ENCODE measurements around the gene SMIM44. TPM values are rescaled to one million over a fixed set of nuclear protein-coding genes. Genes with fewer than 3 reads are reported as not detected.

The SMIM44 gene
- total RNA-seq, 1 experiment from 2014 or later, result not detected

DNA sequence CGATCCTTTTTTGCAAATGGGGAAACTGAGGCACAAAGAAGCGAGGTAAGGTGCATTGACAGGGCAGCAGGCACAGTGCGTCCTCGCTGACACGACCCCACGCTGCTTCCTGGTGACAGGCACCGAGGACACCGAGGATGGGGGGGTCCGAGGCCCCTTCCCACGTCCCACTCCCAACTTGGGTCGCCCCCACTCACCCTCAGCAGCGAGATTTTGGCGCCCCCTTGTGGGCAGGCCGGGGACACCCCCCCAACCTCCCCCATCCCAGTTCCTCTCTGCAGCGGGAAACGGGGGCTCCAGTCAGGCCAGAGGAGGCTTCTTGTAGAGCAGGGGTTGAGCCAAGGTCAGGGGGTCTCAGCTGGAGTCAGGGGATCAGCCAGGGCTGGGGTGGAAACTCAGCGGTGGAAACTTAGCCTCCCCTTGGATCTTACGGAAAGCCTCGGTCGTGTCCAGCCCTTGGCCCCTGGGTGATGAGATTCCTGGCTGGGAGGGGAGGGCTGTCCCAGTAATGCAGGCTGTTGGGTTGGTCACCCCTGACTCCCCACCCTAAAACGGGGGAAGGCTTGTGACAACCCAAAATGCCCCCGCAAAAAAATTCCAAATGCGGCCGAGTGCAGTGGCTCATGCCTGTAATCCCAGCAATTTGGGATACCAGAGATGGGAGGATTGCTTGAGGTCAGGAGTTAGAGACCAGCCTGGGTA lies 11.1 kb downstream of the SMIM44 start:
- Histone ChIP-seq H3K4me2 (ENCODE audit: insufficient read depth, insufficient read length, low read length) (no peak overlapping the region), H3K14ac (ENCODE audit: insufficient read depth, low read length) (no peak overlapping the region), H3K27ac (ENCODE audit: insufficient read length, low read depth, low read length) (no peak overlapping the region), H2BK5ac (ENCODE audit: insufficient read length, low read length) (no peak overlapping the region), H3K23ac (ENCODE audit: insufficient read length, low read depth, low read length) (no peak overlapping the region), H4K5ac (ENCODE audit: insufficient read length, low read depth, low read length) (no peak overlapping the region), H2AK5ac (ENCODE audit: insufficient read length, low read length) (no peak overlapping the region), H3K79me1 (ENCODE audit: insufficient read depth, low read depth, low read length, poor library complexity, severe bottlenecking) (no peaks in the 10 kb centered on the region), H3K56ac (ENCODE audit: insufficient read length, low read depth, low read length) (no peak overlapping the region), H3K9me3 (ENCODE audit: control insufficient read depth, low read depth, low read length) (no peaks in the 10 kb centered on the region), H3K23me2 (ENCODE audit: insufficient read length, low read depth, low read length, poor library complexity, severe bottlenecking) (no peaks in the 10 kb centered on the region), H2BK20ac (ENCODE audit: low read depth, low read length, poor library complexity, severe bottlenecking) (no peak overlapping the region), H2BK120ac (ENCODE audit: low read depth, low read length, poor library complexity, severe bottlenecking) (no peak overlapping the region), H3T11ph (ENCODE audit: low read length) (no peak overlapping the region), H4K8ac (replicated peaks; ENCODE audit: insufficient read length, low read depth, low read length) (no peak overlapping the region), H4K20me1 (ENCODE audit: control insufficient read depth, insufficient read depth, insufficient read length) (no peaks in the 10 kb centered on the region), H3K27me3 (ENCODE audit: insufficient read depth, low read length) (peaks cover 3% of the 10 kb centered on the region; the same call in 1 of the 2 replicates), H2AFZ (ENCODE audit: low read length) (no peak overlapping the region), H2BK12ac (ENCODE audit: insufficient read length, low read depth, low read length) (no peak overlapping the region), H3K79me2 (ENCODE audit: insufficient read depth, low read length) (no peaks in the 10 kb centered on the region), H4K91ac (ENCODE audit: insufficient read length, low read depth, low read length) (no peak overlapping the region), H3K9ac (ENCODE audit: extremely low read depth, insufficient read length, low read length) (no peak overlapping the region), H3K18ac (ENCODE audit: insufficient read length, low read depth, low read length) (no peak overlapping the region), H3K4me1 (ENCODE audit: insufficient read depth, low read length) (no peaks in the 10 kb centered on the region), H2BK15ac (ENCODE audit: low read depth, low read length) (no peak overlapping the region), H3K4ac (ENCODE audit: low read depth, low read length) (no peak overlapping the region)
- Mint-ChIP-seq H3K9me3 (peaks cover 11 to 22% of the 10 kb centered on the region in 2 experiments), H3K36me3 (ENCODE audit: insufficient read depth in 1 of 3, low read depth in 3 of 3) (peaks cover 0 to 4% (median 0%) of the 10 kb centered on the region in 3 experiments; a peak in 1 of 7 replicates), H3K27me3 (ENCODE audit: low read depth) (peaks cover 40% of the 10 kb centered on the region), H3K4me1 (no peaks in the 10 kb centered on the region), H3K27ac (no peak overlapping the region), H3K4me3 (no peak overlapping the region)
- WGBS (ENCODE audit: extremely low coverage, insufficient read length, low lambda C conversion rate), result no CpG with 5 or more reads among the region's 24 CpGs
- TF ChIP-seq CTCF (conservative IDR thresholded peaks at IDR 0.05), result peak; percentile 88
- no peak for DNase-seq
